Bronchial epithelial cell (primary cell): Measurements from ENCODE around the gene GNLY. TPM values are rescaled to one million over a fixed set of nuclear protein-coding genes. Genes with fewer than 3 reads are reported as not detected.

Experiments used
- DNase-seq: peaks from one replicate; pipeline ENCODE4 v3.0.0-alpha.2; 2010; ENCODE audit warnings: low read depth
- FAIRE-seq: peaks from 2 replicates; lab custom pipeline; 2011; peaks lifted over from hg19 to GRCh38; lab: Jason Lieb, UNC
- H3K27me3 ChIP-seq: 2 replicates; pipeline ENCODE4 v1.5.1; 2011; ENCODE audit warnings: low read length; ENCODE audit not compliant: control insufficient read depth, insufficient read depth
- H3K36me3 ChIP-seq: 2 replicates; pipeline ENCODE4 v1.5.1; 2011; ENCODE audit warnings: low read length; ENCODE audit not compliant: control insufficient read depth, insufficient read depth
- H3K4me3 ChIP-seq: 2 replicates; pipeline ENCODE4 v1.5.1; 2011; ENCODE audit warnings: mild to moderate bottlenecking, low read depth, low read length, control low read depth
- CTCF ChIP-seq: IDR thresholded peaks from 2 replicates; pipeline ENCODE4 v1.5.1; 2011; ENCODE audit warnings: mild to moderate bottlenecking, moderate library complexity, low read length, control low read depth, inconsistent platforms; ENCODE audit not compliant: insufficient read depth, severe bottlenecking
- total RNA-seq: library from RNA; depleted of rRNA; stranded (reverse); fragments of >200 nt; gene quantifications from 2 replicates; pipeline ENCODE4 v1.2.1, GENCODE V29; 2014

The GNLY gene
- total RNA-seq, 1 donor from 2014 or later, result not detected

DNA sequence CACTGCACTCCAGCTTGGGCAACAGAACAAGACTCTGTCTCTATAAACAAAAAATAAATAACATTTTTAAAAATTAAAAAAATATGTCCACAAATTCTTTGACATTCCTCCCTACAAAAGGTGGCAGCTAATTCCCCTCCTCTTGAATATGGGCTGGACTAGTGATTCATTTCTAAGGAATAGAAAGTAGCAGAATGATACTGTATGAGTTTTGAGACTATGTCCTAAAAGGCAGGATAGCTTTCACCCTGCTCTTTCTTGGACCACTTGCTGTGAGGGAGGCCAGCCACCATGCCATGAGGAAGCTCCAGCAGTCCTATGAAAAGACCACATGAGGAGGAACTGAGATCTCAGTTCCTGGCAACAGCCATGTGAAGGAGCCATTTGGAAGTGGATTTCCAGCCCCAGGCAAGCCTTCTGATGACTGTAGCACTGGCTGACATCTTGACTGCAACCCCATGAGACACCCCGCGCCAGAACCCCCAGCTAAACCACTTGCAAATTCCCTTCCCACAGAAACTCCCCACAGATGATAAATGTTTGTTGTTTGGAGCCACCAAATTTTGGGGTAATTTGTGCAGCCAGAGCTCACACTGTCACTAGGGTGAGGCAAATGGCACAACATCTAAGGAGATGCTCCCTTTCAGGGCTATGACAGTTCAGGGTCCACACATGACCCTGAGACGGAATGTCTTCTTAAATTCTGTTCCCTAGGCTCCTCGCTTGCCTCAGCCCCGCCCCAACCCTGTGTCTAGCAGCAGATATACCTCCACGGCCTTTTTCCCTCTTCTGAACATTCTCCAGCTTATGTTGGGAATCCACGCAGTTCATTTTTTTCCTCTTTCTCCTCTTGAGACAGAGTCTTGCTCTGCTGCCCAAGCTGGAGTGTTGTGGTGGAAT, 42.5 kb downstream of the GNLY start:
- H3K4me3 ChIP-seq, result no peak overlapping the region
- peak; percentile 92 for FAIRE-seq
- DNase-seq, result no peak
- H3K27me3 ChIP-seq, result no peaks in the 10 kb centered on the region
- TF ChIP-seq CTCF, result no peak
- no peaks in the 10 kb centered on the region for H3K36me3 ChIP-seq

- no peak for TF ChIP-seq CTCF
- FAIRE-seq, result no peak
- Histone ChIP-seq H3K27me3 (no peaks in the 10 kb centered on the region), H3K36me3 (no peaks in the 10 kb centered on the region), H3K4me3 (no peak overlapping the region)
- peak; percentile 73 for DNase-seq
Observed at GRCh38 chr2:85737481-85737880, 43.3 kb downstream of the GNLY start.

GRCh38 chr2:85737961-85738360, 43.8 kb downstream of the GNLY start:
- no peak for FAIRE-seq
- Histone ChIP-seq H3K27me3 (no peaks in the 10 kb centered on the region), H3K4me3 (no peak overlapping the region), H3K36me3 (no peaks in the 10 kb centered on the region)
- TF ChIP-seq CTCF, result no peak
- DNase-seq, result no peak

DNA sequence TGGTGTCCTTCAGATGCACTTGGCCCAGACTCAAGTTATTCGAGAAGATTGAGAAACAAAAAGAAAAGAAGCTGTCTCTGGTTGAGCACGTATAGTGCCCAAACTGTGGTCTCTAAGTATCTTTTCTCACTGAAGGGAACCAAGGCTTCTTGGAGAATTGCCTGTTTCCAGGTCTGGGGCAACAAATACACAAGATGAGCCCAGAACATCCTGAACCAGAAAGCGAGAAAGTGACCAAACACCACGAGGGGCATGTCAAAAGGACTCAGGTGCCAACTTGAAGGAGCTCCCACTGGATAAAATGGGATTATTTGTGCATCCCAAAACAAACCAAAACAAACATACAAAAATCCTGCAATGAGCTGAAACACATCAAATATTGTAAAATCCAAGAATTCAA, 46.0 kb downstream of the GNLY start:
- FAIRE-seq, result no peak
- no peak for DNase-seq
- TF ChIP-seq CTCF, result no peak
- no peaks in the 10 kb centered on the region for H3K36me3 ChIP-seq
- no peak overlapping the region for H3K4me3 ChIP-seq
- peaks cover under 1% of the 10 kb centered on the region for H3K27me3 ChIP-seq

DNA sequence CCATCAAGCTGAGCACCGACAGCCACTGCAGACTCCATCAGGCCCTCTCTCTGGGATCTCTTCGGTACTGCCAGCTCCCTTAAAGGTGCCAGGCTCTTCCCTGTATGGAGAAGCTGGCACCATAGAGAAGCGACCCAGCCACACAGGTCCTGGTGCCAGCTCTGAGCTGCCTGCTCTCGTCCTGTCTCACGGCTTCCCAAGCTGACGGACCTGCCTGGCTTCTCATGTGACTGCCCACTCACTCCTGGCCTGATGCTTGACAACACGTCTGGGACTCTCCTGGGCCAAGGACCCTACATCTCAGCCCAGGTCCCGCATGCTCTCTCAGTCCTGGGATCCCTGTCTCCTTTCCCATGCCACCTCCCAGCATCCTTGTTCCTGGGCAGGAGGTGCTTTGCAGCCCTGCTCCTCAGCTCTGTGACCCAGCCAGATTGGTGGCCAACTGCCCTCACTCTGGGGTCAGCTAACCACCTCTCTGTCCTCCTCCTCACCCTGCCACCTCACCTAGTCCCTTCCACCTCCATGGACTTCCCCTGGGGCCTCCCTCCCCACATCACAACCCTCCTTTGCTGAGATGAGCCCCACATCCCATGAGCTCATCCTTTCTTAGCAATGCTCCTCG, 47.2 kb downstream of the GNLY start:
- Histone ChIP-seq H3K36me3 (no peaks in the 10 kb centered on the region), H3K27me3 (peaks cover 7% of the 10 kb centered on the region), H3K4me3 (no peak overlapping the region)
- no peak for TF ChIP-seq CTCF
- DNase-seq (no peak), FAIRE-seq (peak; percentile 23)
